Smooth muscle cell (in vitro differentiated cells): ENCODE results near the gene BLM. TPM values are rescaled to one million over a fixed set of nuclear protein-coding genes. Genes with fewer than 3 reads are reported as not detected.

ENCODE experiments used
- DNase-seq: peaks from one replicate; lab custom pipeline; 2025; ENCODE audit not compliant: unreplicated experiment; lab: John Stamatoyannopoulos, UW
- H2AFZ ChIP-seq: fragments of 200-600 bp; sonication (generic); 2 replicates; pipeline ENCODE4 v1.6.0; 2016; ENCODE audit warnings: antibody characterized with exemption, low read depth, mild to moderate bottlenecking
- H3F3A ChIP-seq: fragments of 200-600 bp; sonication (generic); 2 replicates; pipeline ENCODE4 v1.6.0; 2017; ENCODE audit warnings: antibody characterized with exemption, low read depth
- H3K27ac ChIP-seq: fragments of 200-600 bp; sonication (generic); 2 replicates; pipeline ENCODE4 v1.5.1; 2016; ENCODE audit warnings: low read depth, mild to moderate bottlenecking
- H3K27me3 ChIP-seq: fragments of 200-600 bp; sonication (generic); 2 replicates; pipeline ENCODE4 v1.6.1; 2016; ENCODE audit warnings: low read depth, mild to moderate bottlenecking
- H3K36me3 ChIP-seq: fragments of 200-600 bp; sonication (generic); 2 replicates; pipeline ENCODE4 v1.5.1; 2016; ENCODE audit warnings: low read depth
- H3K4me1 ChIP-seq: fragments of 200-600 bp; sonication (generic); 2 replicates; pipeline ENCODE4 v1.5.1; 2016; ENCODE audit warnings: low read depth
- H3K4me2 ChIP-seq: fragments of 200-600 bp; sonication (generic); 2 replicates; pipeline ENCODE4 v1.6.0; 2016; ENCODE audit warnings: mild to moderate bottlenecking
- H3K4me3 ChIP-seq: fragments of 200-600 bp; sonication (generic); 2 replicates; pipeline ENCODE4 v1.5.1; 2016; ENCODE audit warnings: mild to moderate bottlenecking
- H3K79me2 ChIP-seq: fragments of 200-600 bp; sonication (generic); 2 replicates; pipeline ENCODE4 v1.6.0; 2016; ENCODE audit warnings: low read depth, mild to moderate bottlenecking
- H3K9ac ChIP-seq: fragments of 200-600 bp; sonication (generic); 2 replicates; pipeline ENCODE4 v1.6.0; 2016; ENCODE audit warnings: low read depth
- H3K9me3 ChIP-seq: fragments of 200-600 bp; sonication (generic); replicated peaks from 2 replicates; pipeline ENCODE4 v1.5.1; 2016; ENCODE audit warnings: low read depth
- H4K20me1 ChIP-seq: fragments of 200-600 bp; sonication (generic); 2 replicates; pipeline ENCODE4 v1.6.0; 2016; ENCODE audit warnings: low read depth
- CTCF ChIP-seq: fragments of 200-600 bp; sonication (generic); IDR thresholded peaks from 2 replicates; pipeline ENCODE4 v1.5.1; 2017; ENCODE audit warnings: borderline replicate concordance, mild to moderate bottlenecking, antibody characterized with exemption; ENCODE audit not compliant: insufficient read depth, poor library complexity, severe bottlenecking
- WGBS: methylation state at CpG from one replicate; pipeline ENCODE4 v1.1.7; 2016; ENCODE audit warnings: low lambda C conversion rate; 5-methylcytosine and 5-hydroxymethylcytosine counted together
- polyA plus RNA-seq: library from polyadenylated mRNA; unstranded; fragments of >200 nt; fragmentation: Nextera tagmentation; extraction: Ambion mirVana; gene quantifications from 2 replicates; pipeline ENCODE4 v1.2.1, GENCODE V29; 2016
- total RNA-seq: library from RNA; depleted of rRNA; stranded (reverse); fragments of >200 nt; gene quantifications from 2 replicates; pipeline ENCODE4 v1.2.3, GENCODE V29; 2014

BLM gene
- total and polyA plus RNA-seq, 2 experiments from 2014 or later: 3.1 to 4.9 TPM

GRCh38 chr15:90773485-90773884 lies 56.3 kb downstream of the BLM start:
- no peak for DNase-seq
- no peaks in the 10 kb centered on the region for H3K27me3 ChIP-seq
- no peaks in the 10 kb centered on the region for H3K4me1 ChIP-seq
- H3K79me2 ChIP-seq: no peaks in the 10 kb centered on the region
- H3F3A ChIP-seq: no peaks in the 10 kb centered on the region
- no peak overlapping the region for H3K4me2 ChIP-seq
- TF ChIP-seq CTCF: no peak
- no peaks in the 10 kb centered on the region for H4K20me1 ChIP-seq
- no peak overlapping the region for H3K27ac ChIP-seq
- no peak overlapping the region for H3K4me3 ChIP-seq
- WGBS: 97% methylated on average over 1 of the region's 1 CpG
- H3K36me3 ChIP-seq: no peaks in the 10 kb centered on the region
- no peak overlapping the region for H2AFZ ChIP-seq
- no peaks in the 10 kb centered on the region for H3K9me3 ChIP-seq
- no peak overlapping the region for H3K9ac ChIP-seq

GRCh38 chr15:90774731-90775514 lies 57.8 kb downstream of the BLM start:
- 89% methylated on average over 5 of the region's 5 CpGs for WGBS
- Histone ChIP-seq H3K4me1 (no peaks in the 10 kb centered on the region), H3K27ac (no peak overlapping the region), H3K9ac (no peak overlapping the region), H3K4me3 (no peak overlapping the region), H3K27me3 (no peaks in the 10 kb centered on the region), H3K9me3 (no peaks in the 10 kb centered on the region), H3K4me2 (no peak overlapping the region), H2AFZ (no peak overlapping the region), H3K79me2 (no peaks in the 10 kb centered on the region), H3F3A (no peaks in the 10 kb centered on the region), H4K20me1 (no peaks in the 10 kb centered on the region), H3K36me3 (no peaks in the 10 kb centered on the region)
- no peak for DNase-seq
- no peak for TF ChIP-seq CTCF

- DNase-seq: no peak
- H3K36me3 ChIP-seq: no peaks in the 10 kb centered on the region
- no peak overlapping the region for H3K27ac ChIP-seq
- no peaks in the 10 kb centered on the region for H3K9me3 ChIP-seq
- no peak overlapping the region for H3K9ac ChIP-seq
- no peak overlapping the region for H3K4me2 ChIP-seq
- no peaks in the 10 kb centered on the region for H3F3A ChIP-seq
- H4K20me1 ChIP-seq: no peaks in the 10 kb centered on the region
- H3K79me2 ChIP-seq: no peaks in the 10 kb centered on the region
- H3K4me3 ChIP-seq: no peak overlapping the region
- H2AFZ ChIP-seq: no peak overlapping the region
- WGBS: 94% methylated on average over 3 of the region's 3 CpGs
- H3K4me1 ChIP-seq: no peaks in the 10 kb centered on the region
- TF ChIP-seq CTCF: no peak
- H3K27me3 ChIP-seq: no peaks in the 10 kb centered on the region
Observed at GRCh38 chr15:90780916-90781315, 63.8 kb downstream of the BLM start.

- Histone ChIP-seq H3K4me1 (no peaks in the 10 kb centered on the region), H3K27ac (no peak overlapping the region), H3K4me2 (no peak overlapping the region), H3K9ac (no peak overlapping the region), H3K36me3 (no peaks in the 10 kb centered on the region), H2AFZ (no peak overlapping the region), H3K9me3 (no peaks in the 10 kb centered on the region), H3K27me3 (no peaks in the 10 kb centered on the region), H3K79me2 (no peaks in the 10 kb centered on the region), H3K4me3 (no peak overlapping the region), H4K20me1 (no peaks in the 10 kb centered on the region), H3F3A (no peaks in the 10 kb centered on the region)
- WGBS: 83% methylated on average over 2 of the region's 2 CpGs
- no peak for TF ChIP-seq CTCF
- no peak for DNase-seq
Observed at GRCh38 chr15:90782442-90782841, 65.3 kb downstream of the BLM start.
